ENCODE data around the gene N4BP2L2. TPM values are rescaled to one million over a fixed set of nuclear protein-coding genes. Genes with fewer than 3 reads are reported as not detected.

The N4BP2L2 gene
- total RNA-seq, 4 donors from 2014 or later: 159 to 263 (median 205) TPM

DNA sequence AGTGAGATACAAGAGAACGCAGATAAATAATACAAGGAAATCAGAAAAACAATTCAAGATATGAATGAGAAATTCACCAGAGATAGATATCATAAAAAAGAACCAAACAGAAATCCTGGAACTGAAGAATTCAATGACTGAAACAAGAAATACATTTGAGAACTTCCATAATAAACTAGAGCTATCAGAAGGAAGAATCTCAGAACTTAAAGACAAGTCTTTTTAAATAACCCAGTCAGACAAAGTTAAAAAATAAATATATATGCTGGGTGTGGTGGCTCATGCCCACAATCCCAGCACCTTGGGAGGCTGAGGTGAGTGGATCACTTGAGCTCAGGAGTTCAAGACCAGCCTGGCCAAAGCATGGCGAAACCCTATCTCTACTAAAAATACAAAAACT is 82.0 kb downstream of the N4BP2L2 start:
- Histone ChIP-seq H3K4me1 (no peaks in the 10 kb centered on the region), H3K36me3 (peaks cover 0 to 6% (median 0%) of the 10 kb centered on the region in 3 donors), H3K27ac (no peak overlapping the region), H3K9me3 (peaks cover 0 to 10% (median 0%) of the 10 kb centered on the region in 4 donors), H3K27me3 (no peaks in the 10 kb centered on the region), H3K4me3 (no peak overlapping the region)
- DNase-seq: no peak
- no peak for TF ChIP-seq POLR2A (IDR thresholded peaks at IDR 0.05)
- TF ChIP-seq, protein P1, sequence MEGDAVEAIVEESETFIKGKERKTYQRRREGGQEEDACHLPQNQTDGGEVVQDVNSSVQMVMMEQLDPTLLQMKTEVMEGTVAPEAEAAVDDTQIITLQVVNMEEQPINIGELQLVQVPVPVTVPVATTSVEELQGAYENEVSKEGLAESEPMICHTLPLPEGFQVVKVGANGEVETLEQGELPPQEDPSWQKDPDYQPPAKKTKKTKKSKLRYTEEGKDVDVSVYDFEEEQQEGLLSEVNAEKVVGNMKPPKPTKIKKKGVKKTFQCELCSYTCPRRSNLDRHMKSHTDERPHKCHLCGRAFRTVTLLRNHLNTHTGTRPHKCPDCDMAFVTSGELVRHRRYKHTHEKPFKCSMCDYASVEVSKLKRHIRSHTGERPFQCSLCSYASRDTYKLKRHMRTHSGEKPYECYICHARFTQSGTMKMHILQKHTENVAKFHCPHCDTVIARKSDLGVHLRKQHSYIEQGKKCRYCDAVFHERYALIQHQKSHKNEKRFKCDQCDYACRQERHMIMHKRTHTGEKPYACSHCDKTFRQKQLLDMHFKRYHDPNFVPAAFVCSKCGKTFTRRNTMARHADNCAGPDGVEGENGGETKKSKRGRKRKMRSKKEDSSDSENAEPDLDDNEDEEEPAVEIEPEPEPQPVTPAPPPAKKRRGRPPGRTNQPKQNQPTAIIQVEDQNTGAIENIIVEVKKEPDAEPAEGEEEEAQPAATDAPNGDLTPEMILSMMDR (IDR thresholded peaks at IDR 0.05): no peak

DNA sequence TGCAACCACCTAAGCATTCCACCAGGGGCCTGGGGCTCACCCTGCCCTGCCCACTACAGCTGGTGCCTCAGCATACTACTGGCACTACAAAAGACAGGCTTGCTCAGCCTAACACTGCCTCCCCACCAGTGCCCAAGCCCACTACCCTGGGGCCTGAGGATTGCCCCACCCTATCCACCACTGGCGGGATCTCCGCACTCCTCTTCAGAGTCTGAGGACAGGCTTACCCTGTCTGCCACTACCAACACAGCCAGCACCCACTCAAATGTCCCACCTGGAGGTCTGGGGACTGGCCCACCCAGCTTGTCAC is 83.0 kb downstream of the N4BP2L2 start:
- Histone ChIP-seq H3K4me1 (no peaks in the 10 kb centered on the region), H3K27me3 (no peaks in the 10 kb centered on the region), H3K36me3 (peaks cover 0 to 6% (median 0%) of the 10 kb centered on the region in 3 donors), H3K27ac (no peak overlapping the region), H3K4me3 (no peak overlapping the region), H3K9me3 (peaks cover 0 to 10% (median 0%) of the 10 kb centered on the region in 4 donors)
- no peak for TF ChIP-seq POLR2A (IDR thresholded peaks at IDR 0.05)
- TF ChIP-seq, protein P1 (IDR thresholded peaks at IDR 0.05): no peak
- DNase-seq: no peak

DNA sequence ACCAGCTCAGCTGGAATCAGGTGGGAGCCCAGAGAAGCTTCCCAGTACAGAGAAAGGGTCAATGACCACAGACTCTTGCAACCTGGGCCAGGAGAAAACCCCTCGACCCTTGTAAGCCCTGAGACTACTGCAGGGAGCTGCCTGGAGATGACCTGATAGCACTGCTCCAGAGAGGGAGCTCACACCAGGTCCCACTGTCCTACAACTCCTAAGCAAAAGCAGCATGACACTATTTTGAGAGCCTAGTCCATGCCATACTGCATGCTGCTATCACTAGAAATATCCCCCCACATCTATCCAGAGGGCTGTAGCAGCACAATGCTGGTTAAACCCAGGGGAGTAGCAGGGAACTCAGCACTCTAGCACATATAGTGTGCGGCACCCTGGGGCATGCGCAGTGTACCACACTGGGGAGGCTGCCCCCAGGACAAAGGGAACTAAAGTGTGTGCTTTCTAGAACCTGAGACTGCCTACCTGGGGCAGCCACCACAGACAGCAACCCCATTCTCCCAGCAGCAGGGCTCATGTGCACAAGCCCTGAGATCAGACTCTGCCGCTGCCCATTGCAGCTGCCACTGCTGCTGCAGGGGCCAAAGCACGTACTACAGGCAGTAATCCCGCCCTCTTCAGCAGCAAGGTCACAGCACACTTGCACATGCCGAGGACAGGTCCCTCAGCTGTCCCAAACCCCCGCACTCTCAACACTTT is 83.6 kb downstream of the N4BP2L2 start:
- no peak for TF ChIP-seq POLR2A (IDR thresholded peaks at IDR 0.05)
- TF ChIP-seq, protein P1 (IDR thresholded peaks at IDR 0.05): no peak
- Histone ChIP-seq H3K4me3 (no peak overlapping the region), H3K27me3 (no peaks in the 10 kb centered on the region), H3K27ac (no peak overlapping the region), H3K4me1 (no peaks in the 10 kb centered on the region), H3K9me3 (peaks cover 0 to 10% (median 0%) of the 10 kb centered on the region in 4 donors), H3K36me3 (peaks cover 0 to 6% (median 0%) of the 10 kb centered on the region in 3 donors)
- DNase-seq: no peak

DNA sequence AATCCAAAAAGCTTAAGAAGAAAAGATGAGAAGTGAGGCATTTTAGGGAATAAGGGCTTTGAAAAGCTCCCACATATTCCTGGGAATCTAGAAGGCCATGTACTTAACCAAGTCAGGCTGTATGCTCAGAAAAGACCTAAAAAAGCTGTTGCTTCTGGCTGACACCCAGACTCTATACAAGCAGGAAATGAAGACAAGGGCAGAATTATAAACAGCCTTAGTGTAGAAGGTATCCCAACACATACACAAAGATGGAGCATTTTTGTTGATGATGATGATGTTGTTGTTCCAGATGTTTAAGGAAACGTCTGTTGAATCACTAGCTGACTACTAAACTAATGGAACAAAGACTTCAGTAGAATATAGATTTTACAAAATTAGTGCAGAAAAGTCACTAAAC is 84.6 kb downstream of the N4BP2L2 start:
- no peak overlapping the region for H3K27ac ChIP-seq
- no peak overlapping the region for H3K4me3 ChIP-seq
- no peaks in the 10 kb centered on the region for H3K27me3 ChIP-seq
- peaks cover 0 to 10% (median 0%) of the 10 kb centered on the region in 4 donors for H3K9me3 ChIP-seq
- H3K4me1 ChIP-seq: no peaks in the 10 kb centered on the region
- no peak for DNase-seq
- H3K36me3 ChIP-seq: peaks cover 0 to 6% (median 0%) of the 10 kb centered on the region in 3 donors
- TF ChIP-seq, protein P1 (IDR thresholded peaks at IDR 0.05): no peak
- no peak for TF ChIP-seq POLR2A (IDR thresholded peaks at IDR 0.05)

DNA sequence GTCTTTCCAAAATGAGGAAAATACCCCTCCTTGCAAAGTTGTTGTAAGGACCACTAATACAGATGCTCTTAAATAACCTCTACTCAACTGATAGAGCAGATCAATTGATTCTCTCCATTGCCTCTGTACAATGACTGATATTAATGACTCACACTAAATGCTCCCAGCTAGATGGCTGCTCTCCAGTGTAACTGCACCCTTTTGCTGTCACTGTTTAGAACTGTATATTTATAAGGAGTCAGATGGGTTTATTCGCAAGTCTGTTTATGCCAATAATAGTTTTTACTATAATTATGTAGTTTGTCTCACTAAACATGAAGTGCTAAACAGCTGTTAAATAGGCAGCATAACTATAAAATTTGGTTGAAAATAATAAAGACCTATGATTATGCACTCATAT is 89.6 kb downstream of the N4BP2L2 start:
- Histone ChIP-seq H3K4me1 (no peaks in the 10 kb centered on the region), H3K9me3 (no peaks in the 10 kb centered on the region), H3K4me3 (no peak overlapping the region), H3K27ac (no peak overlapping the region), H3K27me3 (no peaks in the 10 kb centered on the region), H3K36me3 (no peaks in the 10 kb centered on the region)
- TF ChIP-seq POLR2A (IDR thresholded peaks at IDR 0.05): no peak
- TF ChIP-seq, protein P1 (IDR thresholded peaks at IDR 0.05): no peak
- DNase-seq: no peak
